HCT116 (cell line): ENCODE measurements around the gene STX16. TPM values are rescaled to one million over a fixed set of nuclear protein-coding genes. Genes with fewer than 3 reads are reported as not detected.

Experiments
- ATAC-seq: fragments of 200-7000 bp; cut with Tn5 transposase; 2 replicates; pipeline ENCODE4 v1.9.1; 2020; ENCODE audit warnings: mild to moderate bottlenecking, moderate library complexity
- BruUV-seq: library from RNA; stranded (reverse); fragments of 400-500 nt; replicated peaks from 2 replicates; lab custom pipeline; 2021; lab: Mats Ljungman, UMichigan
- CTCF ChIA-PET: fragments of 300-600 bp; sonication (Branson Sonifier 250); formaldehyde crosslinking; loops from one replicate; lab custom pipeline; 2021; ENCODE audit warnings: antibody characterized with exemption; lab: Charles Lee
- POLR2A ChIA-PET: fragments of 300-600, 350-600 bp; sonication (Branson Sonifier 250); formaldehyde crosslinking; loops from one replicate; lab custom pipeline; 2021; ENCODE audit warnings: antibody characterized with exemption; lab: Charles Lee
- RAD21 ChIA-PET, 2 experiments: fragments of 300-600 bp; sonication (Branson Sonifier 250); formaldehyde crosslinking; loops; one replicate each; lab custom pipeline; 2023; ENCODE audit warnings: low total read pairs in 2 of 2; ENCODE audit not compliant: uncharacterized antibody in 2 of 2, unreplicated experiment in 2 of 2, low non-redundant PET in 1 of 2; lab: Charles Lee
- DNase-seq: peaks from one replicate; pipeline ENCODE4 v3.0.0-alpha.2; 2010; ENCODE audit warnings: low read depth, low spot score
- H2AFZ ChIP-seq: fragments of 200-600 bp; shearing (Covaris generic), sonication (generic); 2 replicates; pipeline ENCODE4 v1.6.1; 2017; ENCODE audit warnings: low read depth, mixed run types, mixed read lengths, antibody characterized with exemption, low read length; ENCODE audit not compliant: poor library complexity, severe bottlenecking
- H3K27ac ChIP-seq: 2 replicates; pipeline ENCODE4 v1.5.1; 2012; ENCODE audit warnings: low read depth, low read length
- H3K27me3 ChIP-seq: fragments of 200-600 bp; sonication (generic); 2 replicates; pipeline ENCODE4 v1.6.1; 2016; ENCODE audit warnings: mixed run types, low read length, mixed read lengths; ENCODE audit not compliant: insufficient read depth
- H3K36me3 ChIP-seq, 2 experiments: fragments of 200-500 bp in 1 of 2; fragments of 200-600 bp in 1 of 2; sonication (Bioruptor generic) in 1 of 2; sonication (generic) in 1 of 2; 2 replicates each; pipeline versions ENCODE4 v1.5.1 to v1.6.1; 2014 to 2016; ENCODE audit warnings: low read length in 2 of 2, inconsistent platforms in 1 of 2, mixed read lengths in 1 of 2, mixed run types in 1 of 2; ENCODE audit not compliant: insufficient read depth in 2 of 2, control insufficient read depth in 1 of 2
- H3K4me1 ChIP-seq, 2 experiments: fragments of 200-600 bp in 1 of 2; sonication (generic) in 1 of 2; 2 replicates each; pipeline versions ENCODE4 v1.5.1 to v1.6.1; 2012 to 2017; ENCODE audit warnings: low read length in 2 of 2, inconsistent platforms in 1 of 2, mild to moderate bottlenecking in 1 of 2, mixed read lengths in 1 of 2, mixed run types in 1 of 2, moderate library complexity in 1 of 2; ENCODE audit not compliant: insufficient read depth in 2 of 2, control insufficient read depth in 1 of 2
- H3K4me2 ChIP-seq: fragments of 200-600 bp; sonication (generic); 2 replicates; pipeline ENCODE4 v1.6.1; 2017; ENCODE audit warnings: mixed run types, low read length, mixed read lengths
- H3K4me3 ChIP-seq, 2 experiments: fragments of 200-600 bp in 1 of 2; sonication (generic) in 1 of 2; replicated peaks in 1 of 2; 2 replicates each; pipeline ENCODE4 v1.5.1; 2011 to 2016; ENCODE audit warnings: low read length in 2 of 2, control low read depth in 1 of 2, low read depth in 1 of 2, mild to moderate bottlenecking in 1 of 2, mixed read lengths in 1 of 2, mixed run types in 1 of 2
- H3K79me2 ChIP-seq: fragments of 200-600 bp; sonication (generic); 2 replicates; pipeline ENCODE4 v1.6.1; 2017; ENCODE audit warnings: mild to moderate bottlenecking, mixed run types, low read length, moderate library complexity, mixed read lengths; ENCODE audit not compliant: insufficient read depth
- H3K9ac ChIP-seq: fragments of 200-600 bp; sonication (generic); 2 replicates; pipeline ENCODE4 v1.6.1; 2016; ENCODE audit warnings: low read length, mixed read lengths
- H3K9me2 ChIP-seq: fragments of 200-600 bp; sonication (generic), shearing (Covaris generic); 2 replicates; pipeline ENCODE4 v1.6.1; 2017; ENCODE audit warnings: mixed run types, mild to moderate bottlenecking, moderate library complexity; ENCODE audit not compliant: insufficient read depth
- H3K9me3 ChIP-seq, 2 experiments: fragments of 200-500 bp in 1 of 2; fragments of 200-600 bp in 1 of 2; sonication (Bioruptor generic) in 1 of 2; sonication (generic) in 1 of 2; 2 replicates each; pipeline ENCODE4 v1.6.1; 2014 to 2017; ENCODE audit warnings: low read length in 2 of 2, mixed read lengths in 2 of 2, inconsistent platforms in 1 of 2, low read depth in 1 of 2, mild to moderate bottlenecking in 1 of 2, mixed run types in 1 of 2, moderate library complexity in 1 of 2; ENCODE audit not compliant: control insufficient read depth in 1 of 2, insufficient read depth in 1 of 2
- H4K20me1 ChIP-seq: fragments of 200-600 bp; sonication (generic), shearing (Covaris generic); 2 replicates; pipeline ENCODE4 v1.6.1; 2017; ENCODE audit warnings: mixed run types, mild to moderate bottlenecking, moderate library complexity; ENCODE audit not compliant: insufficient read depth
- CBX3 ChIP-seq: IDR thresholded peaks from 2 replicates; pipeline ENCODE4 v1.6.1; 2012; ENCODE audit warnings: low read depth
- ELF1 ChIP-seq: IDR thresholded peaks from 2 replicates; pipeline ENCODE4 v1.6.1; 2012; ENCODE audit warnings: low read depth, borderline replicate concordance
- EZH2phosphoT487 ChIP-seq: fragments of 200-600 bp; IDR thresholded peaks from 2 replicates; pipeline ENCODE4 v1.6.1; 2018; ENCODE audit warnings: antibody characterized with exemption, borderline replicate concordance
- FOSL1 ChIP-seq: IDR thresholded peaks from 2 replicates; pipeline ENCODE4 v1.6.1; 2012; ENCODE audit warnings: low read depth
- JUND ChIP-seq: IDR thresholded peaks from 2 replicates; pipeline ENCODE4 v1.6.1; 2012
- RAD21 ChIP-seq: IDR thresholded peaks from 2 replicates; pipeline ENCODE4 v1.6.1; 2012; ENCODE audit warnings: low read depth, mild to moderate bottlenecking
- SIN3A ChIP-seq: IDR thresholded peaks from 2 replicates; pipeline ENCODE4 v1.6.1; 2012; ENCODE audit warnings: low read depth
- SP1 ChIP-seq: IDR thresholded peaks from 2 replicates; pipeline ENCODE4 v1.6.1; 2012; ENCODE audit warnings: low read depth
- SRF ChIP-seq: IDR thresholded peaks from 2 replicates; pipeline ENCODE4 v1.6.1; 2012; ENCODE audit warnings: low read depth
- TCF7L2 ChIP-seq: IDR thresholded peaks from 2 replicates; pipeline ENCODE4 v1.7.0; 2011; ENCODE audit warnings: borderline replicate concordance, inconsistent platforms; ENCODE audit not compliant: insufficient read depth, insufficient read length; ENCODE audit errors: extremely low read depth
- YY1 ChIP-seq: IDR thresholded peaks from 2 replicates; pipeline ENCODE4 v1.6.1; 2011; ENCODE audit warnings: low read length, low read depth, moderate library complexity, mild to moderate bottlenecking; ENCODE audit not compliant: insufficient replicate concordance; ENCODE audit errors: extremely low read depth
- ZFX ChIP-seq: fragments of 450-650 bp; IDR thresholded peaks from 2 replicates; pipeline ENCODE4 v1.6.1; 2017
- intact Hi-C: fragments of 100-400 bp; cut with micrococcal nuclease; formaldehyde crosslinking; loops from 2 replicates; pipeline ENCODE4 v1.10.0; 2022
- total RNA-seq: library from RNA; stranded (reverse); gene quantifications from one replicate; pipeline ENCODE4 v1.2.1, GENCODE V29; 2021; ENCODE audit not compliant: unreplicated experiment
- TF ChIP-seq, protein P1 (sequence below): IDR thresholded peaks from 2 replicates; pipeline ENCODE4 v1.6.1; 2012
- TF ChIP-seq, protein P2 (sequence below), 3 experiments: fragments of 200-600 bp in 1 of 3; sonication (generic) in 1 of 3; IDR thresholded peaks in 2 of 3; conservative IDR thresholded peaks in 1 of 3; 2 replicates each; pipeline ENCODE4 v1.5.1; 2012 to 2017; ENCODE audit warnings: low read depth in 2 of 3, low read length in 2 of 3, antibody characterized with exemption in 1 of 3, borderline replicate concordance in 1 of 3, control low read depth in 1 of 3, mild to moderate bottlenecking in 1 of 3, mixed read lengths in 1 of 3, mixed run types in 1 of 3, moderate library complexity in 1 of 3; ENCODE audit not compliant: insufficient read depth in 1 of 3
- TF ChIP-seq, protein P3 (sequence below): IDR thresholded peaks from 2 replicates; pipeline ENCODE4 v1.6.1; 2011; ENCODE audit warnings: mild to moderate bottlenecking, low read length, moderate library complexity; ENCODE audit not compliant: insufficient replicate concordance; ENCODE audit errors: extremely low read depth
- TF ChIP-seq, protein P4 (sequence below): IDR thresholded peaks from 2 replicates; pipeline ENCODE4 v1.6.1; 2012

Gene STX16
- total RNA-seq, 1 experiment from 2014 or later: 55.1 TPM

DNA sequence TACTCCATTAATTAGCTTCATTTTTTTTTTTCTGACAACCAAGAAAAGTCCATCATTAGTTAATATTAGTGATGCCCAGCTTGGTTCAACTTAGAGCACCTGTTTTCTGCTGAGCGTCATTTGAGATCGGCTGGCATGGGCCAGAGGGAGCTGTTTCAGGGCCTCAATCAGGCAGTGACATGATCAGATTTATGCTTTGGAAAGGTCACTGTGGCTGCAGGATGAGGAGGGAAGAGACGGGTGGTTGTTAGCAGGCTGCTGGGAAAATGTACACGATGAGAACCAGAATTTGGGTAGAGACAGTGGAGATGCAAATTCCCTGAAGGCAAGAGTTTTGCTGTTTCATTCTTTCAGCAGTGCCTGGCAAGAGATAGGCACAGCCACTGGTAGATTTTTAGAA lies 4.4 kb upstream of the STX16 start:
- Histone ChIP-seq H3K27me3 (no peaks in the 10 kb centered on the region), H3K79me2 (peaks cover 7% of the 10 kb centered on the region), H3K9ac (no peak overlapping the region), H3K9me2 (no peaks in the 10 kb centered on the region), H3K4me1 (peaks cover 0 to 12% of the 10 kb centered on the region in 2 experiments; a peak in 1 of 4 replicates), H3K36me3 (no peaks in the 10 kb centered on the region; a peak in 1 of 4 replicates), H2AFZ (no peak overlapping the region), H3K4me3 (no peak overlapping the region), H3K9me3 (no peaks in the 10 kb centered on the region), H3K4me2 (no peak overlapping the region), H4K20me1 (no peaks in the 10 kb centered on the region), H3K27ac (no peak overlapping the region)
- no peak for ATAC-seq
- CTCF ChIA-PET: no interaction called here
- RAD21 ChIA-PET: no interaction called here
- intact Hi-C loops: no loop called here
- TF ChIP-seq SRF (no peak), SIN3A (no peak), ELF1 (no peak), CBX3 (no peak), ZFX (no peak), YY1 (no peak), JUND (no peak), RAD21 (no peak), SP1 (no peak), EZH2phosphoT487 (no peak), FOSL1 (no peak), TCF7L2 (no peak)
- TF ChIP-seq, protein P1, sequence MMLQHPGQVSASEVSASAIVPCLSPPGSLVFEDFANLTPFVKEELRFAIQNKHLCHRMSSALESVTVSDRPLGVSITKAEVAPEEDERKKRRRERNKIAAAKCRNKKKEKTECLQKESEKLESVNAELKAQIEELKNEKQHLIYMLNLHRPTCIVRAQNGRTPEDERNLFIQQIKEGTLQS: no peak
- TF ChIP-seq, protein P2, sequence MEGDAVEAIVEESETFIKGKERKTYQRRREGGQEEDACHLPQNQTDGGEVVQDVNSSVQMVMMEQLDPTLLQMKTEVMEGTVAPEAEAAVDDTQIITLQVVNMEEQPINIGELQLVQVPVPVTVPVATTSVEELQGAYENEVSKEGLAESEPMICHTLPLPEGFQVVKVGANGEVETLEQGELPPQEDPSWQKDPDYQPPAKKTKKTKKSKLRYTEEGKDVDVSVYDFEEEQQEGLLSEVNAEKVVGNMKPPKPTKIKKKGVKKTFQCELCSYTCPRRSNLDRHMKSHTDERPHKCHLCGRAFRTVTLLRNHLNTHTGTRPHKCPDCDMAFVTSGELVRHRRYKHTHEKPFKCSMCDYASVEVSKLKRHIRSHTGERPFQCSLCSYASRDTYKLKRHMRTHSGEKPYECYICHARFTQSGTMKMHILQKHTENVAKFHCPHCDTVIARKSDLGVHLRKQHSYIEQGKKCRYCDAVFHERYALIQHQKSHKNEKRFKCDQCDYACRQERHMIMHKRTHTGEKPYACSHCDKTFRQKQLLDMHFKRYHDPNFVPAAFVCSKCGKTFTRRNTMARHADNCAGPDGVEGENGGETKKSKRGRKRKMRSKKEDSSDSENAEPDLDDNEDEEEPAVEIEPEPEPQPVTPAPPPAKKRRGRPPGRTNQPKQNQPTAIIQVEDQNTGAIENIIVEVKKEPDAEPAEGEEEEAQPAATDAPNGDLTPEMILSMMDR (IDR thresholded peaks at IDR 0.05 in 2 of 3, conservative IDR thresholded peaks at IDR 0.05 in 1 of 3; ENCODE audit: borderline replicate concordance in 1 of 3, insufficient read depth in 1 of 3, low read depth in 2 of 3, low read length in 2 of 3): no peak
- TF ChIP-seq, protein P3, sequence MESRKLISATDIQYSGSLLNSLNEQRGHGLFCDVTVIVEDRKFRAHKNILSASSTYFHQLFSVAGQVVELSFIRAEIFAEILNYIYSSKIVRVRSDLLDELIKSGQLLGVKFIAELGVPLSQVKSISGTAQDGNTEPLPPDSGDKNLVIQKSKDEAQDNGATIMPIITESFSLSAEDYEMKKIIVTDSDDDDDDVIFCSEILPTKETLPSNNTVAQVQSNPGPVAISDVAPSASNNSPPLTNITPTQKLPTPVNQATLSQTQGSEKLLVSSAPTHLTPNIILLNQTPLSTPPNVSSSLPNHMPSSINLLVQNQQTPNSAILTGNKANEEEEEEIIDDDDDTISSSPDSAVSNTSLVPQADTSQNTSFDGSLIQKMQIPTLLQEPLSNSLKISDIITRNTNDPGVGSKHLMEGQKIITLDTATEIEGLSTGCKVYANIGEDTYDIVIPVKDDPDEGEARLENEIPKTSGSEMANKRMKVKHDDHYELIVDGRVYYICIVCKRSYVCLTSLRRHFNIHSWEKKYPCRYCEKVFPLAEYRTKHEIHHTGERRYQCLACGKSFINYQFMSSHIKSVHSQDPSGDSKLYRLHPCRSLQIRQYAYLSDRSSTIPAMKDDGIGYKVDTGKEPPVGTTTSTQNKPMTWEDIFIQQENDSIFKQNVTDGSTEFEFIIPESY: no peak
- TF ChIP-seq, protein P4, sequence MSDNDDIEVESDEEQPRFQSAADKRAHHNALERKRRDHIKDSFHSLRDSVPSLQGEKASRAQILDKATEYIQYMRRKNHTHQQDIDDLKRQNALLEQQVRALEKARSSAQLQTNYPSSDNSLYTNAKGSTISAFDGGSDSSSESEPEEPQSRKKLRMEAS: no peak
- DNase-seq: no peak
- BruUV-seq: no TSS peak
- POLR2A ChIA-PET: no interaction called here
